Thyroid gland (tissue), 4 donors: ENCODE data around the gene SUGCT.

Experiments
- CTCF ChIP-seq, 6 experiments: fragments of 200-600 bp in 3 of 6; fragments of 450-650 bp in 3 of 6; sonication (generic) in 3 of 6; IDR thresholded peaks; one replicate each; pipeline ENCODE4 v1.5.1; 2016 to 2019; ENCODE audit warnings: antibody characterized with exemption in 6 of 6, mild to moderate bottlenecking in 2 of 6, inconsistent platforms in 1 of 6, moderate library complexity in 1 of 6
- POLR2A ChIP-seq, 2 donors: fragments of 450-650 bp; IDR thresholded peaks; one replicate each; pipeline ENCODE4 v1.6.1; 2017; ENCODE audit warnings: antibody characterized with exemption in 2 of 2, mild to moderate bottlenecking in 2 of 2, moderate library complexity in 1 of 2

GRCh38 chr7:40542982-40543741, 408.4 kb downstream of the SUGCT start:
- TF ChIP-seq CTCF (IDR thresholded peaks at IDR 0.05) (no peak), POLR2A (IDR thresholded peaks at IDR 0.05) (no peak)
